ENCODE data around the gene TMEM150C.
"Not testable (repeated sequence)": the region's sequence is repeated elsewhere in the genome, so short reads cannot be mapped to it uniquely, and the experiment has no call there.

Gene TMEM150C

DNA sequence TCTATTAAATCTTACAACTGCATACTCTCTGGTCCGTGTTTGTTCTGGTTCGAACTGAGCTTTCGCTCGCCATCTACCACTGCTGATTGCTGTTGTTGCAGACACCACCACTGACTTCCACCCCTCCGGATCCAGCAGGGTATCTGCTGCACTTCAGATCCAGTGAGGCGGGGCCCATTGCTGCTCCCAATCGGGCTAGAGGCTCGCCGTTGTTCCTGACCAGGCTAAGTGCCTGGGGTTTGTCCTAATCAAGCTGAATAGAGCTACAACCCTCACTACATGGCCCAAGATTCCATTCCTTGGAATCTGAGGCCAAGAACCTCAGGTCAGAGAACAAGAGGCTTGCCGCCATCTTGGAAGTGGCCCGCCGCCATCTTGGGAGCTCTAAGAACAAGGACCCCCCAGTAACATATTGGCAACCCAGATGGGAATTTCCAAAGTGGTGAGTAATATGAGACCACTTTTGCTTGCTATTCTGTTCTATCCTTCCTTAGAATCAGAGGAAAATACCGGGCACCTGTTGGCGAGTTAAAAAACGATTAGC is 88.1 kb downstream of the TMEM150C start:
- DNase-seq (ENCODE audit: low read depth): no peak

DNA sequence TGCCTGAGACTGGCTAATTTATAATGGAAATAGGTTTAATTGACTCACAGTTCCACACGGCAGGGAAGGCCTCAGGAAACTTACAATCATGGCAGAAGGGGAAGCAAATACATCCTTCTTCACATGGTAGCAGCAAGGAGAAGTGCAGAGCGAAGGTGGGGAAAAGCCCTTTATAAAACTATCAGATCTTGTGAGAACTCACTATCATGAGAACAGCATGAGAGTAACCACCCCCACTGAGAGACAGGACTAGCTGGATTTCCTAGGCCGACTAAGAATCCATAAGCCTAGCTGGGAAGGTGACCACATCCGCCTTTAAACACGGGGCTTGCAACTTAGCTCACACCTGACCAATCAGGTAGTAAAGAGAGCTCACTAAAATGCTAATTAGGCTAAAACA is 88.7 kb downstream of the TMEM150C start:
- not testable (repeated sequence) for DNase-seq (ENCODE audit: low read depth)

GRCh38 chr4:82469791-82470345 is 91.9 kb downstream of the TMEM150C start:
- DNase-seq (ENCODE audit: low read depth): no peak

DNA sequence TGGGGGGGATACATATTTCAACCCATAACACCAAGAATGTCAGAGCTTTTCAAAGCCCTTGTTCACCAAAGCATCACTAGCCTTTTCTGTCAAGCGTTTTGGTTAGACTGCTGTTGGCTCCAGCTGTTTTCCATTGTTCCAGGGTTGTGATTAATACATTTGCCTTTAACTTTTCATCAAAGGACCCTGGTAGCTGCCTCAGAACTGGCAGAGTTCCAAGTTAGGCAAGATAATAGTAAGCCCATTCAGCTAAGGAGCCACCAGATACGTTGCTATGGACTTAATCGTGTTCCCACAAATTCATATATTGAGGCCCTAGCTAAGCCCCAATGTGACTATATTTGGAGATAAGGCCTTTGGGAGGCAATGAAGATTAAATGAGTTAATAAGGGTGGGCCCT is 94.3 kb downstream of the TMEM150C start:
- DNase-seq (ENCODE audit: low read depth): no peak

GRCh38 chr4:82463221-82463620 is 98.6 kb downstream of the TMEM150C start:
- no peak for DNase-seq (ENCODE audit: low read depth)

DNA sequence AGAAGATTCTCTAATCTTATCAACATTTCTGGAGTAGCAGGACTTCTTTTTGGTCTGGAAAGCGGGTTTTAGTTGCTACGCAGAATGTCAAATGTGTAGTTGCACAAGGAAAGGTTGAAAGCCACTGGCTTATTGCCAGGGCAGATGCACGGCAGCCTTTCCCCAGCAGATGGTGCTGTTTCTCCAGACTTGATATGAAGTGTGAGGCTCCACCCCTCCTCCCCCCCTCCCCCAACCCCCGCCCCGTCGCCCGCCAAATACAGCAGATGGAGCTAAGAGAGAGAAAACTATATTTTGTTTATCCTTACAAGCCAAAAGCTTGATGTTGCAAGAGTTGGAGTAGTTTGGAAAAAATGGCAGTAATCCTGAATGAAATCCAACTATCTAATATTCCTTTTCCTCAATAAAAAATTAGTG is 99.4 kb downstream of the TMEM150C start:
- peak; percentile 66 for DNase-seq (ENCODE audit: low read depth)

DNA sequence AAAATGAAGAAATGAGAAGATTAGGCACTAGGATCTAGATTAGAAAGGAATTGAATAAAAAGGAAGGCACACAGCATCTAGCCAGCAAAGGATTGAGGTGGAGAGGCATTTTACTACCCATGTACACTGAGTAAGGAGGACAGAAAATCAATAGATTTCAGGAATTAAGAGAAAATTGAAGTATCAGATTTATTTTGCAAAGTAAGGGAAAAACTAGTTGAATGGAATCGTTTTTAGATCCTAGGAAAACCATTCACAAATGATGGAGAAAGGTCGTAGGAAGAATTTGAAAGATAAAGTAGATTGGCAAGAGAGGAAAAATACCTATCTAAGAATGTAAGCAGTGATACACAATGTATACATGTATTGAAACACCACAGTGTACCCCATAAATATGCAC is 100.1 kb downstream of the TMEM150C start:
- no peak for DNase-seq (ENCODE audit: low read depth)

DNA sequence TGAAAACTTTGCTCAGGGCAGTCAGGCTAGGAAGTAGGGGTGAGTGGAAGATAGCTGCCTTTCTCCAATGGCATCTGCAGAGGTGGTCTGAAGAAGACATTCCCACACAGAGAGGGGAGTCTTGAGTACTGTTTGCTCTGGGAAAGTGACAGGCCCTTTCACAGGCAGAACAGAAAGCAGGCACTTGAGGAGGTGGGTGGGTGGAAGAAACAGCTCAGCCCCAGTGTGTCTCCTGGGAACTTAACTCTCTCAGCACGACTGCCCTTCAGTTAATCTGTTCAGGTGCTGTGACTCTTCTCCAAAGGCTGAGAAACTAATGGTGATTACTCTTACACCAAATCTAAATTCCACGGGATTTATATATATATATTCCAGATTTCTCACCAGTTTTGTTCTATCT is 103.1 kb downstream of the TMEM150C start:
- no peak for DNase-seq (ENCODE audit: low read depth)

DNA sequence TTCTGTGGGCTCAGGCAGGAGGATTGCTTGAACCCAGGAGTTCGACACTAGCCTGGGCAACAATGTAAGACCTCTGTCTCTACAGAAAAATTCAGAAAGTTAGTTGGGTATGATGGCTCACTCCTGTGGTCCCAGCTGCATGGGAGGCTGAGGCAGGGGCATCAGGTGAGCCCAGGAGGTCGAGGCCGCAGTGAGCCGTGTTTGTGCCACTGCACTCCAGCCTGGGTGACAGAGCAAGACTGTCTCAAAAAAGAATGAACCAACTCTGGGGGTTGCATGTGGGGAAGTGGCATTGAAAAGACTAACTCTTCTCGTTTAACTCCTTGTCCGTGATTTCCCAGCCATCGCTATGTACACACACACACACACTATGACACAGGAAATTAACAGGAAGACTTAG is 104.5 kb downstream of the TMEM150C start:
- no peak for DNase-seq (ENCODE audit: low read depth)

DNA sequence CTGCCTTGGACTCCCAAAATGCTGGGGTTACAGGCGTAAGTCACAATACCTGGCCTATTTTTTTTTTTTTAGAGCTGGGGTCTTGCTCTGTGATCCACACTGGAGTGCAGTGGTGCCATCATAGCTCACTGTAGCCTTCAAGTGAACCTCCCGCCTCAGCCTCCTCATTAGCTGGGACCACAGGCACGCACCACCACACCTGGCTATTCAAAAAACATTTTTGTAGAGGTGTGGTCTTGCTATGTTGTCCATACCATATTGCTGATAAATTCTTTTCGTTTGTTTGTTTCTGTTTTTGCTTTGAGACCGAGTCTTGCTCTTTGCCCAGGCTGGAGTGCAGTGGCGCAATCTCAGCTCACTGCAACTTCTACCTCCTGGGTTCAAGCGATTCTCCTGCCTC is 109.8 kb downstream of the TMEM150C start:
- no peak for DNase-seq (ENCODE audit: low read depth)

- no peak for DNase-seq (ENCODE audit: low read depth)
Measured at GRCh38 chr4:82450966-82451755, 110.6 kb downstream of the TMEM150C start.

DNA sequence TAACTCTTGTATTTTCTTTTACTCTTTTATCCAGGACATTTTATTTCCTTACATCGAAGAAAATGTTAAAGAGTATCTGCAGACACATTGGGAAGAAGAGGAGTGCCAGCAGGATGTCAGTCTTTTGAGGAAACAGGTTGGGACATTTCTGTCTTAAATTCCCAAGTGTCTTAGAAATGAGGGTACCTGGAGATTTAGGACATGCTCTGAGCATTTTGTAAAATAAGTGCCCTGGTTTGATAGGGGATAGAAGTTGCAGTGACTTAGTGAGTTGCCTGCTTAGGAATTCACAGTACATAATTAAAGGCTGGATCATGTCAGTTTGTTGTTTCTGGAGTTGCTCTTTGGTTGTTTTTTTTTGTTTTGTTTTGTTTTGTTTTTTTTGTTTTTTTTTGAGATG is 113.9 kb downstream of the TMEM150C start:
- no peak for DNase-seq (ENCODE audit: low read depth)

DNA sequence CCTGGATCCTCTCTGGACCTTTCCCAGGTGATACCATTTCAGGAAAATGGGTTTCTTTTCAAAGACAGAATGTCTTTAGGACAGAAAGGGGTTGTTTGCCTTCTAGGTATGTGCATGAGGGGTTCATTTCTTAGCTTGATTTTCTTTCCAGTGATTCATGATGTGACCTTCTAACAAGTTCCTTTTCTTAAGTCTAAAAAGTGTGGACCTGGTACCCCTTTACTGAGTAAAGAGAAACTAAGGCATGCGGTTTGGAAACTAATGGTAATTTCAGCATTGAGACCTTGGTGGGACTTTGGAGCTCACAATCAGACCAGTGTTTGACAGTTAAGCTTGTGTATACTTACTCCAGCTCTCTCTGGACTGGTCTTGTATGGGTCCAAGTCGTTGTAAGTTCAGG is 122.7 kb downstream of the TMEM150C start:
- no peak for DNase-seq (ENCODE audit: low read depth)

DNA sequence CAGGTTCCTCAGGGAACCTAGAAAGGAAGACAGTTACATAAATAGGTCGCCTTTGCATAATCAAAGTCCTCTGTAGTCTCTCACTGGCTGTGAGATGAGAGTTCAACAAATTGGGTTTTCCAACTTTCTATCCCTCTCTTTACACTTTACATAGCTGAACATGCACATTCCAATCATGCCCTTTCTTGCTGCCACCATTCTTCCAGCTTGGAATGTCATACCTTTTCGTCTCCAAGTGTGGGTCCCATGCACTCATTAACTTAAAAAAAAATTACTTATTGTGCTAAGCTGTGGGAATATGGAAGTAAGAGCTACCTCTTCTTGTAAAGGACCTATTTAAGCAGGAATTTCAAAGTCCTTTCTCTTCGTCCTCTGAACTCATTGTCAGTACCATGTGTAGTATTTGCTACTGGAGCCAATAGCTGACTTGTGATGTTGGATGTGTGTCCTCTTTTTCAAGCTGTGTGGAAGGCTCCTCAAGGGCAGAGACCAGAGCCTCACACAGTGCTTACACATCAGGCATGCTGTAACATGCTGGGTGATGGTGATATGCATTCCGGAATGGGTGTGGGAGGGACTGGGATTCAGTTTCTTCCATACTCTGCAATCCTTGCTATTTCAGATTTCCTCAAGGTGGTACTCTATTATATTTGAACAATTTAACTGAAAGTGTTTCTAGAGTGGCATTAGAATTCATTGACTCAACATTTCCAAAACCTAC is 124.3 kb downstream of the TMEM150C start:
- DNase-seq (ENCODE audit: low read depth): no peak

- DNase-seq (ENCODE audit: low read depth): no peak
Measured at GRCh38 chr4:82436780-82437179, 125.0 kb downstream of the TMEM150C start.

DNA sequence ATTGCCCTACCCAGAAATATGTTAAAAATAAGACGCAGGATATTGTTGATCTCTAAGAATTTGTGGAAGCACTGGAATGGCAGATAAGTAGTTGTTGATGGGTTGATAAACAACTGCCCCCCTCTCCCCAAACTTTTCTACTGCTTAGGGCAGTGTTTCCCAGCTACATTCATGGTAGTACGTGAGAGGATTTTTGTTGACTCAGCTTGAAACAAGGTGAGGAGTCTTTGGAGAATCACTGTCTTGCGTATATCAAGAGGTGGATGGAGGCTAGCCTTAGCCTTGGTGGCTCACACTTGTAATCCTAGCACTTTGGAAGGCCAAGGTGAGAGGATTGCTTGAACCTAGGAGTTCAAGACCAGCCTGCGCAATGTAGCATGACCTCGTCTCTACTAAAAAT is 125.7 kb downstream of the TMEM150C start:
- no peak for DNase-seq (ENCODE audit: low read depth)

- no peak for DNase-seq (ENCODE audit: low read depth)
Measured at GRCh38 chr4:82434949-82435348, 126.8 kb downstream of the TMEM150C start.

- DNase-seq (ENCODE audit: low read depth): no peak
Measured at GRCh38 chr4:82433791-82434190, 128.0 kb downstream of the TMEM150C start.
